Left renal cortex interstitium (tissue), 4 donors: Measurements from ENCODE around the gene RXFP3. TPM values are rescaled to one million over a fixed set of nuclear protein-coding genes. Genes with fewer than 3 reads are reported as not detected.
"Not testable (repeated sequence)": the region's sequence is repeated elsewhere in the genome, so short reads cannot be mapped to it uniquely, and the experiment has no call there.

Source experiments
- DNase-seq, 4 donors: peaks; one replicate each; pipeline ENCODE4 v3.0.0-alpha.2; 2013; ENCODE audit warnings: low read depth in 4 of 4, low spot score in 2 of 4, missing footprints in 1 of 4
- polyA plus RNA-seq, 4 donors: library from polyadenylated mRNA; unstranded; fragments of 120-200 nt; gene quantifications; one replicate each; pipeline ENCODE4 v1.2.1, GENCODE V29; 2013; ENCODE audit not compliant: insufficient read length in 4 of 4

Gene RXFP3
- under 1 TPM in 3 of 4 donors, not detected in 1; 0.10 to 0.27 (median 0.21) TPM for polyA plus RNA-seq

DNA sequence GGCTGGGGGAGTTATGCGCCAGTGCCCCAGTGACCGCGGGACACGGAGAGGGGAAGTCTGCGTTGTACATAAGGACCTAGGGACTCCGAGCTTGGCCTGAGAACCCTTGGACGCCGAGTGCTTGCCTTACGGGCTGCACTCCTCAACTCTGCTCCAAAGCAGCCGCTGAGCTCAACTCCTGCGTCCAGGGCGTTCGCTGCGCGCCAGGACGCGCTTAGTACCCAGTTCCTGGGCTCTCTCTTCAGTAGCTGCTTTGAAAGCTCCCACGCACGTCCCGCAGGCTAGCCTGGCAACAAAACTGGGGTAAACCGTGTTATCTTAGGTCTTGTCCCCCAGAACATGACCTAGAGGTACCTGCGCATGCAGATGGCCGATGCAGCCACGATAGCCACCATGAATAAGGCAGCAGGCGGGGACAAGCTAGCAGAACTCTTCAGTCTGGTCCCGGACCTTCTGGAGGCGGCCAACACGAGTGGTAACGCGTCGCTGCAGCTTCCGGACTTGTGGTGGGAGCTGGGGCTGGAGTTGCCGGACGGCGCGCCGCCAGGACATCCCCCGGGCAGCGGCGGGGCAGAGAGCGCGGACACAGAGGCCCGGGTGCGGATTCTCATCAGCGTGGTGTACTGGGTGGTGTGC lies at the start of gene RXFP3:
Gene RXFP3 (plus strand): TSS at position 6 of the 636 bp plus-strand sequence. CDS start 355 bp downstream, at position 361.
- peak in 1 of 4 donors; percentile 16 for DNase-seq

DNA sequence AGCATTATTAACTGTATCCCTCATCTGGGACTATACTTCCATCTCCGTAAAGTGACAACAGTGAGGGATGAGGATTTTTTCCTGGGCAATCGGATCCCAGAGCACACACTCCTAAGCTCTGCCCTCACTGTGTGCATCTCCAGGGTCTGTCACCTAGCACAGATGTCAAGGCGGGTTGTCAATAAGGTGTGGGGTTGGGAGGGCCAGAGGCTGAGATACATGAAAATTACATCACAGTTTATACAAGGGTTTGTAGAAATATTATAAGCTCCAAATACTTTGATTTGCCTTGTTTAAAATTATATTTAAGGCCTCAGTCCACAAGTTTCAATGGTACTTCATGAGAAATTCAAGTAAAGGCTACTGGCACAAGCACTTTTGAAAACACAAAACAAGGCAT lies 48.9 kb upstream of the RXFP3 start:
- DNase-seq, result no peak

DNA sequence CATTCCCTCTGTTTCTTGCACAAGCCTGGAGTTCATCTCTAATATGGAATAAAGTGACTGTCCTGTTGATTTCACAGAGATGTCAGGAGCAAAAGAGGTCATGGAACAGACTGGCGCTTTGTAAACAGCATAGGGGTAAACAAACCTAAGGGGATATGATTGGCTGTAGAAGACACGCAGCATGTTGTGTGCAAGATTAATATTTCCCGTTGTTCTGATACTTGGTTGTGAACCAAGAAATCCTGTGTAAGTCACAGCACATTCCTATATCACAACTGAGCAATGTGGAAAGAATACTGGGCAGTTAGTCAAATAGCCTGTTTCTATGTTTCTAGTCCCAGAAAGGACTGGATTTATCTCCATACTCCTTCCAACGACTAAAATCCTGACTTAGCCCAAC lies 47.6 kb upstream of the RXFP3 start:
- no peak for DNase-seq

DNA sequence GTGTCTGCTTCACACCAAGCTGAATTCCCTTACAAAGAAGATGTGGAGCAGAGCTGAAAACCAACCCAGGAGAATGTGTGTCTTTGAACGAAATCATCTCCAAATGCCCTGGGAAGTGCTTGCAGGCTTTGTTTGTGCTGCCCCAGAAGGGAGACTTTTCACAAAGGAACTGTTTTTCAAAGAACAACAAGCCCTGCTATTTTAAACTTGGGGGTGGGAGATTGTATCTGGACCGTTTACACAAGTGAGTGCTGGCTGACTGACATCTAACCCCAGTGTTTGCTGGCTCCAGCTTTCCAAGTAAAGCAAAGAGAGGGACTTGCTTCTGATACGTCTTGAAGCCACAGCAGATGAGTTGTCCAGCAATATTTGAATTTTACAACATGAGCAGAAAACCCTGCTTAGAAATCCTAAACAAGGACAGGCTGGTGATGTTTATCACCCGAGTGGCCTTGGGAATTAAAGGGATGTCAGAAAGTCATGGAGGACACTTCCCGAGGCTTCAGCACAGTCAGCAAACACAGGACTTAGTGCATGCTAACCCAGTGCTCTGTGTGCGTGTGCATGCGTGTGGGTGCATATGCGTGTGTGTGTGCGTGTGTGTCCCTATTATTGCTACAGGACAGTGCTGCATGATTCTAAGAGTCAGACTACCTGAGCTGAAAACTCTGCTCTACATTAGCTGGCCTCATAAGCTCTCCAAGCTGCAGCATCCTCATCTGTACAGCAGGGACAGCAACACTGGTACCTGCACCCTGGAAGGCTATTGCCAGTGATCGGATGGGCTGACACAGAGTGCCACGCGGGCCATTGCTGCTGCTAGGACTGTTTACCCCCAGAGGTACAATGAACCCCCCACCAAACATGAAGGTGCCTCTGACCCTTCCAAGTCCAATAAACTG lies 45.8 kb upstream of the RXFP3 start:
- DNase-seq, result no peak

DNA sequence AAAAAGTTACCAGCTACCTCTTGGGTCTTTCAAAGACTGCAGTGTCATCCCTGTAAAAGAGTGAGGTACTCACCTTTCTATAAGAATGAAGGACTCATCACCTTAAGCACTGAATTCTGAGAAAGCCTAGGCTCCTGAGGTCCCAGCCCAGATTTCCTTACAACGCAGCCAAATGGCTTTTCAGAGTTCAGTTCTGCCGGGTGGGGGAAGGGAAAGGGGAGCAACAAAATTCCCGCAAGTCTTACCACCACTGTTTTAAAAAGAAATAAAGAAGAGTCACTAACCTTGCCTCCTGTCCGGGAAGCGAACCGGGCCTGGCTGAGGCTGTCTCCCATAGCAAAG lies 44.8 kb upstream of the RXFP3 start:
- DNase-seq, result no peak

- DNase-seq, result peak in 2 of 4 donors; percentile 26 to 58
These were observed 44.2 kb upstream of the RXFP3 start, which contains the start of gene ADAMTS12 for GRCh38 chr5:33891788-33892619. ADAMTS12 (minus strand) TSS chr5:33891990; CDS start chr5:33891856, 134 bp downstream.

GRCh38 chr5:33892620-33893137 lies 43.5 kb upstream of the RXFP3 start:
- peak in 1 of 4 donors; percentile 20 for DNase-seq

DNA sequence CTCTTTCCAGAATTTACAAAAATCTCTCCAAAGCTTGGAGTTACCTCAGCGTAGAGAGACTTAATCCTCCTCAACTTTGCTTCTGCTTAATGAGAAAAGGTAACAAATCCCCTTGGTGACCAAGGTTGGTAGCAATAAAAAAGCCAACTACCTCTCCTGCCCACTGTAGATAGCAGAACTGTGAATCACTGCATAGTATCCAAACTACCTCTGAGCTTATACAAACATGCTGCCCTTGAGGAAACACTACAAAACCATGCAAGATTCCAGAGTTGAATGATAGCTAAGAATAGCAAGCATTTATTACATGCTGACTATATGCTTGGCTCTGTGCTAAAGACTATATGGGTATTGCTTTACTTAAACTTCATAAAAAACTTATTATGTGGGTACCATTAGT lies 41.6 kb upstream of the RXFP3 start:
- no peak for DNase-seq

DNA sequence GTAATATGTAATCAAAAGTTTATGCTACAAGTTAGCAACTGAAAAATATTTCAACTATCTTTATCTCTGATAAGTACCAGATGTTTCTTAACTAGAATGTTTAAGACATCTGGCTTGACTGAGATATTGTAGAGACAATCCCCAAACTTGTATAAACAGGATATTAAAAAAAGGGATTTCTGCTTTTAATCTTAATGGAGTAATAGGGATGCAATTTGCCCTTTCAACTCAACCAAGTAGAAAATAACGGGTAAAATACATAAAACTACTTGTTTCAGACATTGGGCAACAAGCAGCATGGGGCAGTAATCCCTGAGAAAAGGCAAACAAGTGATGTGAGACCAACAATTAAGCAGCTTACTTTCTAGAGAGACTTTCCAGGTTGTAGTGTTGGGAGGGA lies 35.0 kb upstream of the RXFP3 start:
- DNase-seq, result no peak

- DNase-seq, result no peak
These were observed 33.1 kb upstream of the RXFP3 start for GRCh38 chr5:33903118-33903517.

- DNase-seq, result no peak
These were observed 30.8 kb upstream of the RXFP3 start for GRCh38 chr5:33905381-33905780.

DNA sequence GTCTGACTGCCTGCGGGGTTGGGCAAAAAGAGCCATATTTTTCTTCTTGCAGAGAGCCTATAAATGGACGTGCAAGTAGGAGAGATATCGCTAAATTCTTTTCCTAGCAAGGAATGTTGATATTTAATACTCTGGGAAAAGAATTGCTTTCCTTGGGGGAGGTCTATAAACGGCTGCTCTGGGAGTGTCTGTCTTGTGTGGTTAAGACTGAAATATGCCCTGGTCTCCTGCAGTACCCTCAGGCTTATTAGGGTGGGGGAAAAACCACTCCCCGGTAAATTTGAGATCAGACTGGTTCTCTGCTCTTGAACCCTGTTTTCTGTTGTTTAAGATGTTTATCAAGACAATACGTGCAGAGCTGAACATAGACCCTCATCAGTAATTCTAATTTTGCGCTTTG lies 29.9 kb upstream of the RXFP3 start:
- DNase-seq, result not testable (repeated sequence)

GRCh38 chr5:33914844-33915243 lies 21.3 kb upstream of the RXFP3 start:
- DNase-seq, result not testable (repeated sequence)

DNA sequence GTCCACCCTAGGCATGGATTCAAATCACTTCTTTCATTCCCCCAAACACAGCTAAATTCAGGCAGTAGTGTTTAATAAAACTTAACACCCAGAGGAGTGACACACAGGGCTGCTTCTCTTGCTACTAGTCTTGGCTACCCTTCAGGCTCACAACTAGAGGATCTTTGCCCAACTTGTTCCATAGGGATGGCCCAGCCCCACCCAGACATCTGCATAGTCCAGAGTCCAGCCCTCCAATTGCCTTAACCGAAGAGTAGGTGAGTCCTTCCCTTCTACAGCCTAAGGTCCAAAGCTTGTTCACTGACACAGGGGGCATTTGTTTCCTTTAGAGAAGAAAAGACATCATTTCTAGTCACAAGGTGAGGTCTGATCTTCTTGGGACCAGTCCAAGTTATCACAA lies 15.2 kb upstream of the RXFP3 start:
- DNase-seq, result no peak

DNA sequence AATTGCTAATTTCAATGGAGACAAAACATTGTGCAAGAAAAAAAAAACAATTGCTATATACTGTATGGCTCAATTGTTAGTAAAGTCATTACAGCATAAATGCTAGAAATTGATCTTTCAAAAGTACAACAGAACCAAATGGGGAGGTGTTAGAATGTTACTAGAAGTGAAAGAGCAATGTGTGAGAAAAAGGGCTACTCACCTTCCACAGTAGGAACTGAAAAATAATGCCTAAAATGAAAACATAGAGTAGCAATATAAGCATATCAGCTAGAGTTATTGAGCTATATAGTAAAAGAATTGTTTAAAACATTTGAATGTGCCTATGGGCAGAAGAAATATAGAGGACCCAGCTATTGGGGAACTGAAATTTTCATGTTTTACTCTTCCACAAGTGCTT lies 10.9 kb upstream of the RXFP3 start:
- no peak for DNase-seq

GRCh38 chr5:33927685-33928084 lies 8.5 kb upstream of the RXFP3 start:
- DNase-seq, result no peak

DNA sequence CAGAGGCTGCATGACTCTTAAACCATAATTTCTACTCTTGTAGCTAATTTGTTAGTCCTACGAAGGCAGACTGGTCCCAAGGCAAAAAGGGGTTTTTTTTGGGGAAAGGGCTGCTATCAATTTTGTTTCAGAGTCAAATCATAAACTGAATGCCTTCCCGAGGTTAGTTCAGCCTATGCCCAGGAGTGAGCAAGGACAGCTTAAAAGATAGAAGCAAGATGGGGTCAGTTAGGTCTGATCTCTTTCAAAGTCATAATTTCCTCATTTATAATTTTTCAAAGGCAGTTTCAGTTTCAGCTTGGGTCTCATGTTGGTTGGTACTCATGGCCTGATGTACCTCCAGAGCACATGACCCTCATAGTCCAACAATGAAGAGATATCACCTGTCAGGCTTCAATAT lies 7.9 kb upstream of the RXFP3 start:
- no peak for DNase-seq

GRCh38 chr5:33929925-33930690 lies 6.1 kb upstream of the RXFP3 start:
- DNase-seq, result no peak

DNA sequence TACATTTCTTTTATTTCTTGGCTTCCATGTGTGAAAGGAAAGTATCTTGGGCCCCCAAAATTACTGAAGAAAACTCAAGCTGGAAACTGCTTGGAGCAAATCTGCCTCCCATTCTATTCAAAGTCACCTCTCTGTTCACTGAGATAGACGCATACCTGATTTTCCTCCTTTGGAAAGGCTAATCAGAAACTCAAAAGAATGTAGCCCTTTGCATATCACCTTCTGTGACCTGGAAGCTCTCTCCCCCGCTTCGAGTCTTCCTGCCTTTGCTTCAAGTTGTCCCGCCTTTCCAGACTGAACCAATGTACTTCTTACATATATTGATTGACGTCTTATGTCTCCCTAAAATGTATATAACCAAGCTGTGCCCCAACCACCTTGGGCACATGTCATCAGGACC lies 5.0 kb upstream of the RXFP3 start:
- no peak for DNase-seq

DNA sequence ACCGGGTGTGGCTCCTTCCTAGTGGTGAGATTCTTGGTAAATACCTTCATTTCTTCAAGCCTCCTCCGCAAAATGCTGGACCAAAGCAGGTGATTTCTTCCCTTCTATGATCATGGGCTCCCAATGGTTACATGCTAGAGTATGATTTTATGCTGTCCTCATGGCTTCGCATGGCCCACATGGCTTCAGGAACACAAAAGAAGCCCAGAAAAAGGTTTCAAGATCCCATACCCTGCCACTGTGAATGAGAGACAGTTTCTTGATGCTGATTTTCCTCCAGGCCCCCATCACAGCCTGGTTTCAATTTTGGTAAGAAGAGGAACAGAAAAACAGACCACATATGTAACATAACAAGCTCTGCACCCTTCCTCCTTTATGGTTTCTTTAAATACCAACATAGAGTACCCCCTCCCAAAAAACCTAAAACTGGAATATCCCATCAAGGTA lies 2.4 kb upstream of the RXFP3 start:
- DNase-seq, result no peak
